GM19193 (cell line): Measurements from ENCODE around the gene UBE2J2.
A peak's percentile ranks its signal among the peaks of the same experiment; 100 is the strongest.

Experiments used
- POLR2A ChIP-seq: IDR thresholded peaks from 4 replicates; pipeline ENCODE4 v1.6.1; 2011; ENCODE audit not compliant: insufficient read depth, insufficient read length; ENCODE audit errors: extremely low read depth

The UBE2J2 gene

DNA sequence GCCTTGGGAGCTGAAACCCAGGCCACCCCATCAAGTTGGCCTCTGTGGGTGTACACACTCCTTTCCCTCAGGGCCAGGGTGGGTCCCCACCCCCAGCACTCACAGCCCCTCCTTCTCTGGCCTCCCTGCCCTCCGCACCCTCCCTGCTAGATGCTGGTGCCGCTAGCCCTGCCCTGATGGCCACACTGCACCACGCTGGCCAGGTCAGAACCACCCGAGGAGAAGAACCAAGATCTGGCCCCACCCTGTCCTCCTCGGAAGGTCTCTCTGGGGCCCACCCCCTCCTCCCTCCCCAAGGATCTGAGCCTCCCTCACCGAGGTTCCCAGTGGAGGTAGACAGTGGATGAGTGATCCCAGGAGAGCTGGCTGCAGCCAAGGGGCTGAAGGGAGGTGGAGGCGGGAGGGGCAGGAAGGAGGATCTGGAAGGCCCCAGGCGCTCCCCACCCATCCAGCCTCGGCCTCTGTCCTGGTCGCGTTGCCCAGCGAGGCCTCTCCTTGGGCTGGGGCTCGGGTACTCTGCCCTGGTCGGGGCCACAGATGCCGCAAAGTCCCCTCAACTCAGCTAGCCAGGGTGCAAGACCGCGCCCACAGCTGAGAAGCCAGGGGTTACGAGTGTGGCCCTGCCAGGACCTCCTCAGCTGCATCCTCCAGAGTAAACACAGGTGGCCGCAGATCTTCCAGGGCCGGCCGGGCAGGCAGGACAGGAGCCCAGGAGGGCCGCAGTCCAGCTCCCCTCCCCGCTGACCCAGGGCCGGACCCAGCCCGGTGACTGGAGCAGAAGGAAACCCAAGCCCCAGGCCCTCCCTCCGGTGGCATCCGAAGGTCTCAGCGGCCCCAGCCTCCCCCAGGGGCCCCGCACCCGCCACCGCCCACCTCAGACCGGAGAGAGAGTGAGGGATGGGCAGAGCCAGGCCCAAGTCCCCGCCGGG is 36.4 kb downstream of the UBE2J2 start:
- TF ChIP-seq POLR2A, result no peak

DNA sequence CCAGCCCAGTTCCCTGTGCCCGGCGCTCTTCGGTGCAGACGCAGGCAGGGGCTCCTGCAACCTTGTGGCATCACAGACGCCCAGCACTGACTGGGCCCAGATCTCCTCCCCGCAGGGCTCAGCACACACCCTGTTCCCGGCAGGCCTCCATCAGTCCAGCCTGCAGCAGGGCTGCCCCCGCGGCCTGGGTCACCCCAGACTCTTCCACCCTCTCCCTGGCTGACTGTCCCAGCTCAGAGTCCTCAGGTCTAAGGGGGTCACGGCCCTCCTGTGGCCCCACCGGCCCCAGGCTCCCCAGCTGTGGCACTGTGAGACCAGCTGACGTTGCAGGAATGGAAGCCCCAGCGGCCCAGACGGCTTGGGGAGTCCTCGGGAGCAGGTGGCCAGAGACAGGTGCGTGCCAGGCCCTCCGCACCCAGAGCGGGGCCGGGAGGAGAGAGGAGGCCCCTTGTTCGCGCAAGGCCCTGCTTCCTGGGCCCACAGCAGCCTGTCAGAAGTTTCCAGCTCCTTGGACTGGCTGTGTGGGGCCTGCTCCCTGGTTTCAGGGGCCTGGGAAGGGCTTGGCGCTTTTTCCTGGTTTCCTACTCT is 37.4 kb downstream of the UBE2J2 start:
- no peak for TF ChIP-seq POLR2A

DNA sequence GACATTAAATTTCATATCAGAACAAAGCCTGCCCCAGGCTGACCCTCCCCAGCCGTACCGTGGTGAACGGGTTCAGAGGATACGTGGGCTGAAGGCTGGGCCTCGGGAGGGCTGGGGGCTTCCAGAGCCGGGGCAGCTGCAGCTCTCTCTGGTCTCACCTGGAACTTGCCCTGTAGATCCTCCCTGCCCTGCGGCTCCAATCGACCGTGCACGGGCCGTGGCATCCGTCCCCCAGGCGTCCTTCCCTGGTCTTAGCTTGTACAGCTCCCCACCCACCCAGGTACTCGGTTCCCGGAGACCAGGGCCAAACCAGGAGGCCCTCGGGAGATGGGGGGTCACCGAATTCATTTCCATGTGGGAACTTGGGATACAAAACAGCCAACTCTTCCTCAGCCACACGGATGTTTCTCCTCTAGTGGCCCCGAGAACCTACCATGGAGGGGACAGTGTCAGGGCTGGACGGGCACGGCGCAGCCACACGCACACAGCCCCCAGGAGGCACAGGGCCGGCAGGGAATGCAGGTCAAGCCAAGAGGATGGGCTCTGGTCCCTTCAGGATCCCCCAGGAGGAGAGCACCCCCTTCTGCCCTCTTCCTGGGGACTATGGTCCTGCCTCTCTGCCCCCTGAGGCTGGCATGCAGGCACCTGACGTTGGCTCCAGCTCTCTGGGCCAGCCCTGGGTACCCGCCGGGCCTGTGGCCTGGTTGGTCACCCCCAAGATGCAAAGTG is 38.5 kb downstream of the UBE2J2 start:
- TF ChIP-seq POLR2A, result no peak

DNA sequence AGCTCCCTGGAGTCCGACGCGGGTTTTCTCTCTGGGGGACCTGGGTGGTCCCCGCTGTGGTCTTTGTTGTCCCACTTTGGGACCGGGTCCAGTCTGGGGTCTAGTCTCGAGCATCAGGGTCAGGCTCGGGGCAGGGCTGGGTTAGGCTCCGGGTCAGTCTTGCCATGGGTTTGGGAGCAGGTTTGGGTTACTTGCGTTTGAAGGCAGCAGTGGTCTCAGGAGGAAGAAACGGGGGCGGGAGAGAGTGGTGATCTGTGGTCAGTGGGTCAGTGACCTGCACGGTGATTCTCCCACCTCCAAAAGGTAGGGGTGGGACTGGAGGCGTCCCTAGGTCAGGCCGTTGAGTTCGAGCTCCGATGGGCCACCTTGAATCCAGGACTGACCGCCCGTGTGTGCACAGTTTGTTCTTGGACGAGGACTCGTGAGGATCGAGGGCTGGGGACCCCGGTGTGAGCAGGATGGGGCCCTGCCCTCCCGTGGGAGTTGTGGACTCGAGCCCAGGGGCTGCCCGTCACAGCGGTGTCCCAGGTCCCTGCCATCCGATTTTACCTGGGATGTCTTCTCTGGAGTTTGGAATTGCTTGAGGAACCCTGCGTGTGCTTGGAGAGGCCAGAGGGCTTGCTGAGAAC is 39.4 kb downstream of the UBE2J2 start:
- no peak for TF ChIP-seq POLR2A

DNA sequence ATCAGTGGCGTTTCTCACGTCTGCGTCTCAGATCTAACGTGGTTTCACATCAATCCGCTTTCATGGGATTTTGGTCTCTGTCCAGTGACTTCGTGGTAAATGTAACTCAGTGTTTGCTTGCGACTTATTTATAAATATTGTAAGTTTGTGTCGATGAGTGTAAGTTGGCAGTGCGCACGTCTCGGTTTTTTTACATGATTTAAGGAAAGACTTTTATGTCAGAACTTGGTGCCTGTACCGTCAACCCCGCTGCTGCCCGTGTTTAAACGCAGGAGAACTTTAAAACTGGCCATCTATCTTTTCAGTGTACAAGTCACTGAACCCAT is 40.1 kb downstream of the UBE2J2 start:
- no peak for TF ChIP-seq POLR2A

DNA sequence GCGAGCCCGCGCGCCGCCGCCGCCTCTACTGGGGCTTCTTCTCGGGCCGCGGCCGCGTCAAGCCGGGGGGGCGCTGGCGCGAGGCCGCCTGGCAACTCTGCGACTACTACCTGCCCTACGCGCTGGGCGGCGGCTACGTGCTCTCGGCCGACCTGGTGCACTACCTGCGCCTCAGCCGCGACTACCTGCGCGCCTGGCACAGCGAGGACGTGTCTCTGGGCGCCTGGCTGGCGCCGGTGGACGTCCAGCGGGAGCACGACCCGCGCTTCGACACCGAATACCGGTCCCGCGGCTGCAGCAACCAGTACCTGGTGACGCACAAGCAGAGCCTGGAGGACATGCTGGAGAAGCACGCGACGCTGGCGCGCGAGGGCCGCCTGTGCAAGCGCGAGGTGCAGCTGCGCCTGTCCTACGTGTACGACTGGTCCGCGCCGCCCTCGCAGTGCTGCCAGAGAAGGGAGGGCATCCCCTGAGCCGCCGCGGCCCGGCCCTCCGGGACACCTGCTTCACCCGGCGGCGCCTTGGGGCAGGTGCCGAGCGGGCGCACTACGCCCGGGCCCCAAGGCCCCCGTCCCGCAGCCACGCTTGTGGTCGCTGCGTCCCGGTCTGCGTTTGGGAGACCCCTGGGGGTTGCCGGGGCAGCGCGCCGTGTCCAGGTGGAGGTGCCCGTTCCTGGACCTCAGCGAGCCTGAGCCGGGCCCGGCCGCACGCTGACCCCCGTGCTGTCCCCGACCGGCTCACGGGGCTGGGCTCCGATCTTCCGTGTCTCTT is 40.7 kb downstream of the UBE2J2 start:
- no peak for TF ChIP-seq POLR2A

DNA sequence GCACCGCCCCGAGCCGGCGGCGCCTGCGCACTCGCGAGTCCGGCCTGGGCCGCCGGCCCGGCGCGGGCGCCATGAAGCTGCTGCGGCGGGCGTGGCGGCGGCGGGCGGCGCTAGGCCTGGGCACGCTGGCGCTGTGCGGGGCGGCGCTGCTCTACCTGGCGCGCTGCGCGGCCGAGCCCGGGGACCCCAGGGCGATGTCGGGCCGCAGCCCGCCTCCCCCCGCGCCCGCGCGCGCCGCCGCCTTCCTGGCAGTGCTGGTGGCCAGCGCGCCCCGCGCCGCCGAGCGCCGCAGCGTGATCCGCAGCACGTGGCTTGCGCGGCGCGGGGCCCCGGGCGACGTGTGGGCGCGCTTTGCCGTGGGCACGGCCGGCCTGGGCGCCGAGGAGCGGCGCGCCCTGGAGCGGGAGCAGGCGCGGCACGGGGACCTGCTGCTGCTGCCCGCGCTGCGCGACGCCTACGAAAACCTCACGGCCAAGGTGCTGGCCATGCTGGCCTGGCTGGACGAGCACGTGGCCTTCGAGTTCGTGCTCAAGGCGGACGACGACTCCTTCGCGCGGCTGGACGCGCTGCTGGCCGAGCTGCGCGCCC is 41.4 kb downstream of the UBE2J2 start, which contains the start of gene B3GALT6:
B3GALT6 (plus strand) TSS at position 30 of the 588 bp plus-strand sequence; CDS start at position 72, 42 bp downstream.
- TF ChIP-seq POLR2A, result peak; percentile 55

DNA sequence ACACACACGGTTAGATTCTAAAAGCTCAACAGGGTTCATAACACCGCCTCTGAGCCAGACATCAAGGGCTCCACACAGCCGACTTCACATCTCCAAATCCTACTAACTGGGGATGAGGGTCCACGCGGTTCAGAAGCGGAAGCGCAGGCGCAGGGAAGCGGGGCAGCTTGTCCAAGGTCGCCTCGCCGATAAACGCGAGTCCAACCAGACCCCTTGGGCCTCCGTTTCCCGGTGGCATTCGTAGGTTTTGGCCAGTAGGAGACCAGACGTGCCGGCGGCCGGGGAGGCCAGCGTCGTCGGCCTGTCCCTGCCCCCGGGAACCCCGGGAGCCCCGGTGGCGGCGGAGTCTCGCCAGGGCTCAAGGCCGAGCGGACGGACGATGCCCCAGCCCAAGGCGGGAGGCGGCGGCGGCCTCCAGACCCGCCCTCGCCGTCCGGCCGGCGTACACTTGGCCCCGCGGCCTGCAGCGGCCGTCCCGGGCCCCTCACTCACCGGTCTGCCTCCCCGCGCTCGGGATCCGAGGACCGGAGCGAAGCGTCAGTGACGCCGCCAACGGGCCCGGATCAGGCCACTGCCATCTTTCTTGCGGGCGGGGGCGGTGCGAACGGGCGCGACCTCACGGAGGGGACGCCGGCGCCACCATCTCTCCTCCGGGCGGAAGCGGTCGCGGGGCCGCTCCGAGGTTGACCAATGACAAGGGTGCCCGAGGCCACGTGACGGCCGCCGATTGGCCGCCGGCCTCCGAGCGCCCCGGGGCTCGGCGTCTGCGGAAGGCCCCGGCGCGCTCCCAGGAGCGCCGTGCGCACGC is 42.0 kb downstream of the UBE2J2 start, which contains the start of gene SDF4:
SDF4 (minus strand) TSS at position 602 of the 808 bp plus-strand sequence. CDS start 3,229 bp downstream, outside the sequence.
- peak; percentile 93 for TF ChIP-seq POLR2A

DNA sequence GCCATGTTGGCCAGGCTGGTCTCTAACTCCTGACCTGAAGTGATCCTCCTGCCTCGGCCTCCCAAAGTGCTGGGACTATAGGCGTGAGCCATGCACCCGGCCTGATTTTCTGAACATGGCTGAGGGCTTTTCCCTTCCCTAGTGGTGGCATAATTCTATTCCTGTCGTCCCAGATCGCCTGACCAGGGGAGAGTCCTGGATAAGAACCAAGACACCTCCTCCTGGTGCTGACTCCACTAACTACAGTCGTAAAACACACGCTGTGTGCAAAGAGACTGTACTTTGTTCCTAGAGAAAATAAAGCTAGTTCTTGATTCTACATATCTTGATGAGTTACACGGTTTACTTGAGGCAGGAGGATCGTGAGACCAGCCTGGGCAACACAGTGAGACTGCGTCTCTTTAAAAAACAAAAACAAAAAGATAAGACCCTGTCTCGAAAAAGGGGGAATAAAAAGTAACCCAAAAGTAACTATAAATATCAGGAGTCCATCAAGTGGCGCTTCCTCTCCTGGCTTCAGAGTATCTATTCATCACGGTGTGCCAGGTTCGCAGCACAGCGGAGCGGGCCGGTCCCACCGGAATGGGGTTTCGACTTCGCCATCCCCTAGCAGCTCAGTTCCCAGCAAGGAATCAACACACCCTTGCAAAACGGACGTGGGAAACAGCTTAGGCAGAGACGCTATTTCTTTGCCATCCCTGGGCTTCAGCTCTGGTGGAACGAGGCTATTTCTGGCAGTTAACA is 42.8 kb downstream of the UBE2J2 start:
- TF ChIP-seq POLR2A, result no peak

DNA sequence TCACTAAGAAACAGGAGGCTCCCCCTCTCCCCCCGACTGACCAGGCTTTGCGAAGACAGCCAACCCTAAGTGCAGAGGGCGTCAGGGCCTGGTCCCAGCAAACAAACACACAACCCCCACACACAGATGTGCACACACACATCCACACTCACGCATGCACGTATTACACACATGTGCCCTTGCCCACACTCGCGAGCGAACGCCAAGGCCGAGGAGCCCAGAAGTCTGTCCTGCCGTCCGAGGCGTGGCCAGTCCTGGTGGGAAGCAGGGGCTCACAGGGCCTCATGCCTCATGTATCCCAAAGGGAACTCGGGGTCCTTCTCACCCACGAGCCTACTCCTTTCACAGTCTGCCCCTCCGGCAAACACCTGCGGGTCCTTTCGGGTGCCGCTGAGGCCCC is 43.9 kb downstream of the UBE2J2 start:
- TF ChIP-seq POLR2A, result no peak

DNA sequence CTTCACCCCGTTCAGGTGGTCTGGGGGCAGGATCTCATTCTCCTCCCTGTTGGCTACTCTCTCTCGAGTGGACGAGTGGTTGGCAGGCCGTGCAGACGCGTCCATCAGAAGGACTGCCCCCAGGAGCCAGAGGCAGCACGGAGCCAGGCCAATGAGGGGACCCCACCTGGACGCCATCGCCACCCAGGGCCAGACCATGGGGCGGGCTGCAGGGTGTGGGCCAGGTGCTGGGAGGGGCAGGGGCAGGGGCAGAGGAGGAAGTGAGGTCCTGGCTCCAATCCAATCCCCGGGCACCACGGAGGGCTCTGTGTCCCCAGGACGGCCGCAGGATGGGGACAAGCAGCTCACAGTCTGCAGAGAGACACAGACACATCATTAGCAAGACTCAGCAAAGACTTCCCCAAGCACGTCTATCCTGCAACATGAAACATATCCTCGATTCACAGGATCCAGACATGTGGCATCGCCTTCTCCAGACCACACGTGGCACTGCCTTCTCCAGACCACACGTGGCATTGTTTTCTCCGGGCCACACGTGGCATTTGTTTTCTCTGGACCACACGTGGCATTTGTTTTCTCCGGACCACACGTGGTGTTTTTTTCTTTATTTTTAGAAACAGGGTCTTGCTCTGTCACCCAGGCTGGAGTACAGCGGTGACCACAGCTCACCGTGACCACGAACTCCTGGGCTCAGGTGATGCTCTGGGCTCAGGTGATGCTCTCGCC is 44.9 kb downstream of the UBE2J2 start:
- no peak for TF ChIP-seq POLR2A

DNA sequence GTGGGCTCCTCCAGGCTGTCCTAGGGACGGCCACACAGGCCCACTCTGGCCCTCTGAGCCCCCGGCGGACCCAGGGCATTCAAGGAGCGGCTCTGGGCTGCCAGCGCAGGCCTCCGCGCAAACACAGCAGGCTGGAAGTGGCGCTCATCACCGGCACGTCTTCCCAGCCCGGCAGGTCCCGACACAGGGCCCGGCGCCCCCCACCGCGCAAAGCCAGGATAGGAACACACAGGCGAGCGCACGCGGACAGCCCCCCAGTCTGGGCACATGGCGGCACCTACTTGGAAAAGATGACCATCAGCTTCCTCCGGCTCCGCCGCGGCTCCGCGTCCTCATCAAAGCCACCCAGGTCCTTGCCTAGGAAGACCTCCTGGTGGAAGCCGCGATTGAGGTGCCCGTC is 45.5 kb downstream of the UBE2J2 start:
- TF ChIP-seq POLR2A, result no peak
